Urinary bladder (tissue), 2 donors: ENCODE measurements around the gene ATF6B. TPM values are rescaled to one million over a fixed set of nuclear protein-coding genes. Genes with fewer than 3 reads are reported as not detected.

Experiments
- polyA plus RNA-seq: library from polyadenylated mRNA; stranded (reverse); fragments of 200-250 nt; gene quantifications from one replicate; pipeline ENCODE4 v1.2.3, GENCODE V29; 2013
- small RNA-seq: library from RNA; depleted of rRNA; stranded (forward); fragments of <200 nt; gene quantifications from one replicate; pipeline ENCODE3, GENCODE V24; 2014
- total RNA-seq: library from RNA; depleted of rRNA; stranded (reverse); fragments of >200 nt; gene quantifications from one replicate; pipeline ENCODE4 v1.2.3, GENCODE V29; 2014
- donor health status: healthy.

Gene ATF6B
- total and polyA plus RNA-seq, 2 donors: 28.8 to 68.3 TPM

Small RNA genes within 50 kb of the gene (small RNA-seq; reads per million reads assigned to genes)
- not detected for gene RNA5SP206

Other genes starting within 250 kb of the ATF6B start
- gene SLC44A4, start 249.2 kb downstream of the ATF6B start, total RNA-seq: 3.3 TPM
- 4.2 TPM for gene SLC44A4, start 249.2 kb downstream of the ATF6B start, polyA plus RNA-seq
- gene EHMT2, start 230.5 kb downstream of the ATF6B start, total RNA-seq: 33.1 TPM
- 45.5 TPM for gene EHMT2, start 230.5 kb downstream of the ATF6B start, polyA plus RNA-seq
- 4.8 TPM for gene ZBTB12, start 226.2 kb downstream of the ATF6B start, total RNA-seq
- 10.1 TPM for gene ZBTB12, start 226.2 kb downstream of the ATF6B start, polyA plus RNA-seq
- gene C2, start 200.5 kb downstream of the ATF6B start, total RNA-seq: 4.0 TPM
- gene C2, start 200.5 kb downstream of the ATF6B start, polyA plus RNA-seq: 10.0 TPM
- gene CFB, start 182.2 kb downstream of the ATF6B start, total RNA-seq: 6.5 TPM
- gene CFB, start 182.2 kb downstream of the ATF6B start, polyA plus RNA-seq: 39.6 TPM
- gene NELFE, start 169.3 kb downstream of the ATF6B start, total RNA-seq: 39.8 TPM
- 53.6 TPM for gene NELFE, start 169.3 kb downstream of the ATF6B start, polyA plus RNA-seq
- gene SKIC2, start 169.1 kb downstream of the ATF6B start, total RNA-seq: 28.9 TPM
- gene SKIC2, start 169.1 kb downstream of the ATF6B start, polyA plus RNA-seq: 48.8 TPM
- 8.5 TPM for gene DXO, start 156.1 kb downstream of the ATF6B start, total RNA-seq
- 20.2 TPM for gene DXO, start 156.1 kb downstream of the ATF6B start, polyA plus RNA-seq
- 3.6 TPM for gene C4A, start 146.2 kb downstream of the ATF6B start, total RNA-seq
- gene C4A, start 146.2 kb downstream of the ATF6B start, polyA plus RNA-seq: 126 TPM
- gene C4B, start 113.5 kb downstream of the ATF6B start, total RNA-seq: 4.7 TPM
- 142 TPM for gene C4B, start 113.5 kb downstream of the ATF6B start, polyA plus RNA-seq
- not detected for gene CYP21A2, start 89.8 kb downstream of the ATF6B start, total RNA-seq
- 2.3 TPM for gene CYP21A2, start 89.8 kb downstream of the ATF6B start, polyA plus RNA-seq
- 171 TPM for gene TNXB, start 18.9 kb downstream of the ATF6B start, total RNA-seq
- 93.5 TPM for gene TNXB, start 18.9 kb downstream of the ATF6B start, polyA plus RNA-seq
- 3.0 TPM for gene FKBPL, start 2.0 kb upstream of the ATF6B start, total RNA-seq
- 5.6 TPM for gene FKBPL, start 2.0 kb upstream of the ATF6B start, polyA plus RNA-seq
- 0.42 TPM for gene PRRT1, start 23.7 kb upstream of the ATF6B start, total RNA-seq
- 10.8 TPM for gene PRRT1, start 23.7 kb upstream of the ATF6B start, polyA plus RNA-seq
- 29.6 TPM for gene PPT2, start 25.9 kb upstream of the ATF6B start, total RNA-seq
- gene PPT2, start 25.9 kb upstream of the ATF6B start, polyA plus RNA-seq: 20.0 TPM
- gene EGFL8, start 36.3 kb upstream of the ATF6B start, total RNA-seq: 17.6 TPM
- 22.8 TPM for gene EGFL8, start 36.3 kb upstream of the ATF6B start, polyA plus RNA-seq
- 13.8 TPM for gene AGPAT1, start 47.8 kb upstream of the ATF6B start, total RNA-seq
- gene AGPAT1, start 47.8 kb upstream of the ATF6B start, polyA plus RNA-seq: 93.7 TPM
- gene RNF5, start 50.2 kb upstream of the ATF6B start, total RNA-seq: 30.1 TPM
- 102 TPM for gene RNF5, start 50.2 kb upstream of the ATF6B start, polyA plus RNA-seq
- gene AGER, start 56.0 kb upstream of the ATF6B start, total RNA-seq: 1.5 TPM
- 7.6 TPM for gene AGER, start 56.0 kb upstream of the ATF6B start, polyA plus RNA-seq
- gene PBX2, start 62.0 kb upstream of the ATF6B start, total RNA-seq: 44.1 TPM
- gene PBX2, start 62.0 kb upstream of the ATF6B start, polyA plus RNA-seq: 62.2 TPM
- 2.2 TPM for gene GPSM3, start 64.4 kb upstream of the ATF6B start, total RNA-seq
- 12.8 TPM for gene GPSM3, start 64.4 kb upstream of the ATF6B start, polyA plus RNA-seq
- 11.2 TPM for gene NOTCH4, start 95.8 kb upstream of the ATF6B start, total RNA-seq
- 27.6 TPM for gene NOTCH4, start 95.8 kb upstream of the ATF6B start, polyA plus RNA-seq
- not detected for gene TSBP1, start 243.7 kb upstream of the ATF6B start, total RNA-seq
- gene TSBP1, start 243.7 kb upstream of the ATF6B start, polyA plus RNA-seq: not detected